ENCODE measurements around the gene FANCD2. TPM values are rescaled to one million over a fixed set of nuclear protein-coding genes. Genes with fewer than 3 reads are reported as not detected.
"Not testable (repeated sequence)": the region's sequence is repeated elsewhere in the genome, so short reads cannot be mapped to it uniquely, and the experiment has no call there.

The FANCD2 gene
- total RNA-seq, 1 donor from 2014 or later: 5.6 TPM

DNA sequence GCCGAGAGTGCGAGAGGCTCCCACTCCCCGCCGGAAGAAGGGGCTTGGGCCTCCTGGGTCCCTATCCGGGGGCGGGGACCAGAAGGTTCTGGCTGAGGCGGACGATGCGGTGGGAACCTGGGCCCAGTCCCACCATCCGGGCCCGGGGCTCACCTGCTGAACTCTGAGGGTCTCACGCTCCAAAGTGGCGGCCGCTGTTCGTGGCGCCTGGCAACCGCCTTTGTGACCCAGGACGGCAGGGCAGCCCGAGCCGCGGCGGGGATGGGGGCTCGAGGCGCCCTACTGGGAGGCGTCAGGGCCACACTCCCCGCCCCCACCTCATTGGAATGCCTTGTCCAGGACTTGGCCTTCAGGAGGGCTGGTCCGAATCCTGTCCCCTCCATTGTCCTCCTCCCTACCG is 81.9 kb downstream of the FANCD2 start, which contains the start of gene FANCD2OS:
TSS of gene FANCD2OS (minus strand) at position 165 of the 400 bp plus-strand sequence. CDS start 3,481 bp downstream, outside the sequence.
- DNase-seq: no peak

GRCh38 chr3:10115326-10116137 is 89.3 kb downstream of the FANCD2 start, which contains the start of gene BRK1:
BRK1 (plus strand) TSS chr3:10115675; CDS start chr3:10115702, 27 bp downstream.
- DNase-seq: peak; percentile 89

DNA sequence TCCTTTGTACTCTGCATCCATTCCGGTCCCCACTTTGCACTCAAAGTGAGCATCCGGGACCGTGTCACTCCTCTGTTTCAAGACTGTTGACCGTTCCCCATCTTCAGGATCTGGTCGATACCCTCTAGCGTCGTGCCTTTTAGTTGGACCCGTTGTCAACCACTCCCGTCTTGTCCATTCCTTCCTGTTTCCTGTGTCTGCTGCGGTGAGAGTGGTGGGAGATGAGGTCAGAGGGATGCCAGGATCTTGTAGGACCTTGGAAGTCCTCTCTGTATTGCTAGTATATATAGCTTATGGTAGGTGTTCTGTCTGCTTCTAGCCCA is 89.9 kb downstream of the FANCD2 start:
- DNase-seq: no peak

DNA sequence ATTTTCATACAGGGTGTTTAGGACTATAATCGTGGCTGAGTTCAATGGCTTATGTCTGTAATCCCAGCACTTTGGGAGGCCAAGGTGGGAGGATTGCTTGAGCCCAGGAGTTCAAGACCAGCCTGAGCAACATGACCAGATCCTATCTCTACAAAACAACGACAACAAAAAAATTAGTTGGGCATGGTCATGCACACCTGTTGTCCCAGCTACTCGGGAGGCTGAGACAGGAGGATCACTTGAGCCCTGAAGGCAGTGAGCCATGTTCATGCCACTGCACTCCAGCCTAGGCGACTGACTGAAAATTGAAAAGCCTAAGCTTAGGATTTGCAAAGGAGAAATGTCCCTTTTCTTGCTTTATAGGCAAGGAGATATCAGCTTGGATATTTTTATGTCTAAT is 90.7 kb downstream of the FANCD2 start:
- DNase-seq: no peak

DNA sequence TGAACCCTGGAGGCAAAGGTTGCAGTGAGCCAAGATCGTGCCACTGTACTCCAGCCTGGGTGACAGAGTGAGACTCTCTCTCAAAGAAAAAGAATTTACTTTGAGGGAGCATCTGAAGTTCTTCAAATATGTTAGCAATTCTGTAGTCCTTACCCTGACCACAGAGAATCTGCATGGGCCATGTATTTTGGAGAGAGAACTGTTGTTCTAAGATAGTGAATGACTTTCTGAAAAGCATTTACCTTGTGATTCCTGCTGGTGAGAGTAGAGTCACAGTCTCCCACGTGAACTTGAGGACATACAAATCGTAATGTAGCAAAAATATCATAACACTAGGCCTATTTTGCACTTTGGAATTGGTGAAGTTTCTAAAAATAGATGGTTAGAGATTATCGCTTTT is 93.1 kb downstream of the FANCD2 start:
- DNase-seq: no peak

- DNase-seq: no peak
Observed at GRCh38 chr3:10121064-10121463, 94.8 kb downstream of the FANCD2 start.

DNA sequence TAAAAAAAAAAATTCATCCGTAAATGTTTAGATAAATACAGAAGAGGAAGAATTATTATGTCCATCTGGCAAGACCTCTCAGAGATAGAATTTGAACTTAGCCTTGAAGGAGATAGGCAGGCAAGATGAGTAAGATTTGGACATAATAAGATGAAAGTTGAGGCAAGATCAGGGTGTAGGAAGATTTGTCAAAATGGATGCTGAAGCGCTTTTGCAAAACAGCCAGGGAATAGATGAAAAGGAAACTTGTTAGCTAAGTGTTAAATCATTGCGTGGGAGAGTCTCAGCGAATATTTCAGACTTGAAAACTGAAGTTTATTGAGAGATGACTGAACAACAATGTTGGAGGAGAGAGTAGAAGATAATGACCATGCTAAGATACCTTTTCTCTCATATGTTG is 96.5 kb downstream of the FANCD2 start:
- no peak for DNase-seq

- DNase-seq: not testable (repeated sequence)
Observed at GRCh38 chr3:10135872-10136271, 109.6 kb downstream of the FANCD2 start.

- no peak for DNase-seq
Observed at GRCh38 chr3:10136426-10137005, 110.3 kb downstream of the FANCD2 start.

- no peak for DNase-seq
Observed at GRCh38 chr3:10137178-10137577, 110.9 kb downstream of the FANCD2 start.

DNA sequence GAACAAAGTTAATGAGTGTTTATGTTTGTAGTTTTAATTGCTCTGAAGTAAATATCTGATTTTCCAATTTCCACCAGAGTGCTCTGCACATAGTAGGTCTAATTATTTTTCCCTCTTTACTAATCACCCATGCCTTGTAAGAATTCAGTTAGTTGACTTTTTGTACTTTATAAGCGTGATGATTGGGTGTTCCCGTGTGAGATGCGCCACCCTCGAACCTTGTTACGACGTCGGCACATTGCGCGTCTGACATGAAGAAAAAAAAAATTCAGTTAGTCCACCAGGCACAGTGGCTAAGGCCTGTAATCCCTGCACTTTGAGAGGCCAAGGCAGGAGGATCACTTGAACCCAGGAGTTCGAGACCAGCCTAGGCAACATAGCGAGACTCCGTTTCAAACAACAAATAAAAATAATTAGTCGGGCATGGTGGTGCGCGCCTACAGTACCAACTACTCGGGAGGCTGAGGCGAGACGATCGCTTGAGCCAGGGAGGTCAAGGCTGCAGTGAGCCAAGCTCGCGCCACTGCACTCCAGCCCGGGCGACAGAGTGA is 114.8 kb downstream of the FANCD2 start:
- no peak for DNase-seq

DNA sequence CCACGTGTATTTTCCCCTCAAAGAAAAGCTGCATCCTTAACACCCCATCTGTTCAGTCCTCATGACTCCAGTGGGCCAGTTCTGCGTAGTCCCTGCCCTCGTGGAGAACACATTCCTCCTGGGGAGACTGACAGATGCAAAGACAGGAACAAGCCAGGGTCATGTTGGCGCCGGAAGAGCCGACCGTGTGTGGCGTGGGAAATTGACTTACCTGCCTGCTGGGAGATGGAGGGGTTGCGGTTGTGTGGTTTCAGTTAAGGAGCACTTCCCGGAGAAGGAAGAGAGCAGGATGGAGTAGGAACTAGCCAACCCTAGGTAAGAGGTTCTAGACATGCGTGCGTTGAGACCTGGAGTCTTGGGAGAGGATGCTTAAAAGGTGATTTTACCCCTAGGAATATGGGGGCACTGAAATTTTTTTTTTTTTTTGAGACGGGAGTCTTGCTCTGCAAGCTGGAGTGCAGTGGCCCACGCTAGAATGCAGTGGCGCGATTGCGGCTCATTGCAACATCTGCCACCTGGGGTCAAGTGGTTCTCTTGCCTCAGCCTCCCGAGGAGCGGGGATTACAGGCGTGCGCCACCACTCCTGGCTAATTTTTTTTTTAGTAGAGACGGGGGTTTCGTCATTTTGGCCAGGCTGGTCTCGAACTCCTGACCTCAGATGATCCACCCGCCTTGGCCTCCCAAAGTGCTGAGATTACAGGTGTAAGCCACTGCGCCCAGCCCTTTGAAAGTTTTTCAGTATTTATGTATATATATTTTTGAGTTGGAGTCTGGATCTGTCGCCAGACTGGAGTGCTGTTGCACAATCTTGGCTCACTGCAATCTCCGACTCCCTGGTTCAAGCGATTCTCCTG is 116.7 kb downstream of the FANCD2 start:
- DNase-seq: no peak

DNA sequence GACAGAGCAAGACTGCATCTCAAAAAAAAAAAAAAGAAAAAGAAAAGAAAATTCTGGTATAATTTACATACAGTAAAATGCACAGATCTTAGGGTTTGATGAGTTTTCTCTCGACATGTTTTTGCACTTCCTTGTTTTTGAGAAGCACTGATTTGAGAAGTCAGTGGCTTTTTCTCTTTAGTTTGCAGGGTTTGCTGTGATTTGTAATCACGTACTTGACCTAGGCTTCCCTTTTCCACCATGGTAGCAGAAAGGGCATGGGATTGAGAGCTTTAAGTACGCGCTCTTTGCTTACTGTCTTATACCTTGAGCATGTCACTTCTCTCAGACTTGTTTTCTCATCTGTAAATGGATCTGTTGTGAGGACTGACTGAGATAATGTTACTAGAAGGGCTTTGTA is 119.4 kb downstream of the FANCD2 start:
- no peak for DNase-seq

DNA sequence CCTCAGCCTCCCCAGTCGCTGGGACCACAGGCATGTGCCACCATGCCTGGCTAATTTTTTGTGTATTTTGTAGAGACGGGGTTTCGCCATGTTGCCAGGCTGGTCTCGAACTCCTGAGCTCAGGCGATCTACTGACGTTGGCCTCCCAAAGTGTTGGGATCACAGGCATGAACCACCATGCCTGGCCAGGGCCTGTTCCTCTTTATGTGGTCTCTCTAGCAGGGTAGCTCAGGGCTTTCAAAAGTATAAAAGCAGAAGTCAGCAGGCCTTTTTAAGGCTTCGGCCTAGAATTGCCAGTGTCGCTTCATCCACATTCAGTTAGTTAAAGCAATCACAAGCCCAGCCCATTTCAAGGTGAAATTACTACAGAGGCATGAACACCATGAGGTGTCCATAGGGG is 123.0 kb downstream of the FANCD2 start:
- DNase-seq: no peak

GRCh38 chr3:10150987-10151386 is 124.8 kb downstream of the FANCD2 start:
- DNase-seq: no peak

Small RNA genes within 50 kb of the gene (small RNA-seq; reads per million reads assigned to genes)
- gene CYCSP10 (not detected), gene RNU6-670P (not detected)

Other genes starting within 250 kb of the FANCD2 start
- 28.1 TPM for gene TADA3, start 234.0 kb upstream of the FANCD2 start, total RNA-seq
- gene ARPC4, start 233.4 kb upstream of the FANCD2 start, total RNA-seq: 162 TPM
- gene TTLL3, start 216.2 kb upstream of the FANCD2 start, total RNA-seq: 16.5 TPM
- gene RPUSD3, start 182.4 kb upstream of the FANCD2 start, total RNA-seq: 20.9 TPM
- gene CIDEC, start 146.2 kb upstream of the FANCD2 start, total RNA-seq: not detected
- gene JAGN1, start 135.8 kb upstream of the FANCD2 start, total RNA-seq: 17.8 TPM
- not detected for gene IL17RE, start 123.6 kb upstream of the FANCD2 start, total RNA-seq
- 4.5 TPM for gene IL17RC, start 109.3 kb upstream of the FANCD2 start, total RNA-seq
- 17.5 TPM for gene CRELD1, start 92.6 kb upstream of the FANCD2 start, total RNA-seq
- 4.1 TPM for gene PRRT3, start 74.0 kb upstream of the FANCD2 start, total RNA-seq
- 31.4 TPM for gene EMC3, start 39.6 kb upstream of the FANCD2 start, total RNA-seq
- not detected for gene FANCD2OS, start 81.8 kb downstream of the FANCD2 start, total RNA-seq
- 99.2 TPM for gene BRK1, start 89.2 kb downstream of the FANCD2 start, total RNA-seq
- 112 TPM for gene VHL, start 115.3 kb downstream of the FANCD2 start, total RNA-seq
- 3.7 TPM for gene IRAK2, start 138.5 kb downstream of the FANCD2 start, total RNA-seq
- 21.1 TPM for gene TATDN2, start 222.0 kb downstream of the FANCD2 start, total RNA-seq

Data from occipital lobe (tissue), 3 donors.